Neural cell (in vitro differentiated cells): ENCODE data around the gene SMG6. TPM values are rescaled to one million over a fixed set of nuclear protein-coding genes. Genes with fewer than 3 reads are reported as not detected.
A peak's percentile ranks its signal among the peaks of the same experiment; 100 is the strongest.

Experiments used
- H2AFZ ChIP-seq: fragments of 200-600, 300-800 bp; sonication (generic), shearing (Covaris generic); 2 replicates; pipeline ENCODE4 v1.6.0; 2014; ENCODE audit warnings: low read depth, mild to moderate bottlenecking, antibody characterized with exemption, low read length, moderate library complexity
- H3F3A ChIP-seq: fragments of 200-600 bp; shearing (Covaris generic); 2 replicates; pipeline ENCODE4 v1.6.1; 2016; ENCODE audit warnings: mild to moderate bottlenecking, moderate library complexity, mixed read lengths, antibody characterized with exemption, low read length; ENCODE audit not compliant: insufficient read depth, poor library complexity, severe bottlenecking
- H3K27ac ChIP-seq: fragments of 200-600, 300-800 bp; sonication (generic), shearing (Covaris generic); 2 replicates; pipeline ENCODE4 v1.5.1; 2014; ENCODE audit warnings: mild to moderate bottlenecking, low read length, moderate library complexity
- H3K27me3 ChIP-seq: fragments of 300-800, 200-600 bp; sonication (generic), shearing (Covaris generic); 2 replicates; pipeline ENCODE4 v1.6.0; 2014; ENCODE audit warnings: mild to moderate bottlenecking, low read depth, low read length, moderate library complexity; ENCODE audit not compliant: insufficient read depth
- H3K36me3 ChIP-seq: fragments of 300-800, 200-600 bp; sonication (generic), shearing (Covaris generic); 2 replicates; pipeline ENCODE4 v1.5.1; 2014; ENCODE audit warnings: mild to moderate bottlenecking, antibody characterized with exemption, low read length, moderate library complexity; ENCODE audit not compliant: insufficient read depth
- H3K4me2 ChIP-seq: fragments of 300-800, 200-600 bp; sonication (generic), shearing (Covaris generic); 2 replicates; pipeline ENCODE4 v1.6.0; 2014; ENCODE audit warnings: mild to moderate bottlenecking, low read length
- H3K4me3 ChIP-seq: fragments of 300-800, 200-600 bp; sonication (generic), shearing (Covaris generic); 2 replicates; pipeline ENCODE4 v1.5.1; 2014; ENCODE audit warnings: mild to moderate bottlenecking, low read length, moderate library complexity
- H3K79me2 ChIP-seq: fragments of 200-600 bp; shearing (Covaris generic); replicated peaks from 2 replicates; pipeline ENCODE4 v1.6.0; 2014; ENCODE audit warnings: mild to moderate bottlenecking, low read length, moderate library complexity; ENCODE audit not compliant: insufficient read depth
- H3K9ac ChIP-seq: fragments of 300-800, 200-600 bp; sonication (generic), shearing (Covaris generic); 2 replicates; pipeline ENCODE4 v1.6.1; 2016; ENCODE audit warnings: mild to moderate bottlenecking, low read length, mixed read lengths
- H3K9me2 ChIP-seq: fragments of 200-600 bp; shearing (Covaris generic); 2 replicates; pipeline ENCODE4 v1.6.1; 2016; ENCODE audit warnings: mild to moderate bottlenecking, low read length, mixed read lengths; ENCODE audit not compliant: insufficient read depth
- H3K9me3 ChIP-seq: fragments of 200-600, 300-800 bp; sonication (generic), shearing (Covaris generic); 2 replicates; pipeline ENCODE4 v1.6.1; 2016; ENCODE audit warnings: mild to moderate bottlenecking, mixed run types, low read length, moderate library complexity, mixed read lengths
- H4K20me1 ChIP-seq: fragments of 200-600 bp; shearing (Covaris generic); 2 replicates; pipeline ENCODE4 v1.6.1; 2016; ENCODE audit warnings: mild to moderate bottlenecking, mixed run types; ENCODE audit not compliant: insufficient read depth
- CTCF ChIP-seq: fragments of 450-650 bp; IDR thresholded peaks from 2 replicates; pipeline ENCODE4 v1.5.1; 2014; ENCODE audit warnings: antibody characterized with exemption, mild to moderate bottlenecking, moderate library complexity; ENCODE audit not compliant: poor library complexity, severe bottlenecking
- EP300 ChIP-seq: fragments of 450-650 bp; conservative IDR thresholded peaks from 2 replicates; pipeline ENCODE4 v1.6.1; 2014; ENCODE audit warnings: antibody characterized with exemption, mild to moderate bottlenecking, moderate library complexity; ENCODE audit not compliant: poor library complexity, severe bottlenecking
- EZH2 ChIP-seq: fragments of 200-600, 300-800 bp; shearing (Covaris generic), sonication (generic); IDR thresholded peaks from 2 replicates; pipeline ENCODE4 v1.6.1; 2014; ENCODE audit warnings: antibody characterized with exemption, low read length, borderline replicate concordance, mild to moderate bottlenecking; ENCODE audit not compliant: insufficient read depth, poor library complexity, severe bottlenecking
- MXI1 ChIP-seq: fragments of 450-650 bp; conservative IDR thresholded peaks from 2 replicates; pipeline ENCODE4 v1.6.1; 2014; ENCODE audit warnings: antibody characterized with exemption, mild to moderate bottlenecking; ENCODE audit not compliant: poor library complexity, severe bottlenecking
- POLR2AphosphoS5 ChIP-seq: IDR thresholded peaks from 2 replicates; pipeline ENCODE4 v1.6.1; 2012
- RAD21 ChIP-seq: fragments of 450-650 bp; conservative IDR thresholded peaks from 2 replicates; pipeline ENCODE4 v1.6.1; 2014; ENCODE audit warnings: antibody characterized with exemption, mild to moderate bottlenecking, moderate library complexity
- REST ChIP-seq: IDR thresholded peaks from 2 replicates; pipeline ENCODE4 v1.6.1; 2012; ENCODE audit warnings: borderline replicate concordance
- SMC3 ChIP-seq: fragments of 450-650 bp; conservative IDR thresholded peaks from 2 replicates; pipeline ENCODE4 v1.6.1; 2014; ENCODE audit warnings: antibody characterized with exemption, mild to moderate bottlenecking, moderate library complexity; ENCODE audit not compliant: poor library complexity
- TAF1 ChIP-seq: IDR thresholded peaks from 2 replicates; pipeline ENCODE4 v1.6.1; 2012; ENCODE audit warnings: low read depth
- polyA plus RNA-seq: library from polyadenylated mRNA; depleted of rRNA; stranded (reverse); fragments of >200 nt; gene quantifications from 2 replicates; pipeline ENCODE4 v1.2.3, GENCODE V29; 2014

SMG6 gene
- polyA plus RNA-seq, 1 donor from 2014 or later: 13.9 TPM

DNA sequence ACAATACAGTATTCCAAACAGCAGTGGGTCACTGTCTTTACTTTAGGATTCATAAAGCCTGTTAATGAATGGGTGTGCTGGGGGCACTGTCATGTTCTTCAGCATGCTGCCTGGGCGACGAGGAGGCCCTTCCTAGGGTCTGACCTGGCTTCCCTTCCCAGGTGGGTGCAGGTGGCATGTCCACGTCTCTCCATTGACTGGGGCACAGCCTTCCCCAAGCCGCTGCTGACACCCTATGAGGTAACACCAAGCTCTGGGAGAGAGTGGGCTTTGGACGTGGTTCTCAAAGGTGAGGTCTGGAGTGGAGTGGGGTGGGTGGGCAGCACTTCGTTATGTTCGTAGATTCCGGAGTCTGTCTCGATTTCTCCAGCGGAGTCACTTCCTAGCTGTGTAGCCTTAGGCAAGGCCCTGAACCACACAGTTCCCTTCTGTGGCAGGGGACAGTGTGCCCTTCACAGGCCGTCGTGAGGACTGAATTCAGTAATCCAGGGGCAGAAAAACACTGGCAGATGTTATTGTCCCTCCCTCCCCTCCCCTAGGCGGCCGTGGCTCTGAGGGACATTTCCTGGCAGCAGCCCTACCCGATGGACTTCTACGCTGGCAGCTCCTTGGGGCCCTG is 262.5 kb downstream of the SMG6 start:
- H3K36me3 ChIP-seq: no peaks in the 10 kb centered on the region
- no peaks in the 10 kb centered on the region for H3K9me3 ChIP-seq
- peak overlapping the region; percentile 79 for H3K9ac ChIP-seq
- peak overlapping the region; percentile 84 for H3K27ac ChIP-seq
- H3K9me2 ChIP-seq: no peaks in the 10 kb centered on the region
- peak overlapping the region; percentile 84 for H3K4me3 ChIP-seq
- peak overlapping the region; percentile 46 for H3K4me2 ChIP-seq
- H2AFZ ChIP-seq: peak overlapping the region; percentile 73
- no peaks in the 10 kb centered on the region for H3K27me3 ChIP-seq
- peaks cover 6% of the 10 kb centered on the region for H3F3A ChIP-seq
- H4K20me1 ChIP-seq: no peaks in the 10 kb centered on the region
- H3K79me2 ChIP-seq: no peaks in the 10 kb centered on the region
- no peak for TF ChIP-seq EP300

GRCh38 chr17:2040219-2040827 is 263.3 kb downstream of the SMG6 start:
- Histone ChIP-seq H3K27ac (no peak overlapping the region), H3F3A (peaks cover 6% of the 10 kb centered on the region), H3K36me3 (no peaks in the 10 kb centered on the region), H3K4me3 (no peak overlapping the region), H3K4me2 (no peak overlapping the region), H2AFZ (no peak overlapping the region), H3K79me2 (no peaks in the 10 kb centered on the region), H3K9me2 (no peaks in the 10 kb centered on the region), H3K27me3 (no peaks in the 10 kb centered on the region), H3K9me3 (no peaks in the 10 kb centered on the region), H4K20me1 (no peaks in the 10 kb centered on the region), H3K9ac (no peak overlapping the region)
- TF ChIP-seq POLR2AphosphoS5 (no peak), REST (no peak)

- TF ChIP-seq POLR2AphosphoS5 (no peak), CTCF (no peak), EZH2 (no peak), SMC3 (no peak), TAF1 (no peak), MXI1 (no peak), RAD21 (no peak), REST (no peak), EP300 (no peak)
- Histone ChIP-seq H3K79me2 (no peaks in the 10 kb centered on the region), H3K27me3 (no peaks in the 10 kb centered on the region), H3K4me3 (no peak overlapping the region), H3K27ac (no peak overlapping the region), H3K9ac (no peak overlapping the region), H3K9me2 (no peaks in the 10 kb centered on the region), H3K9me3 (no peaks in the 10 kb centered on the region), H2AFZ (no peak overlapping the region), H4K20me1 (no peaks in the 10 kb centered on the region), H3F3A (no peaks in the 10 kb centered on the region), H3K4me2 (no peak overlapping the region), H3K36me3 (no peaks in the 10 kb centered on the region)
Observed at GRCh38 chr17:2037155-2037554, 266.4 kb downstream of the SMG6 start.
